Neural crest cell (in vitro differentiated cells): ENCODE results near the gene MLYCD. TPM values are rescaled to one million over a fixed set of nuclear protein-coding genes. Genes with fewer than 3 reads are reported as not detected.

Source experiments
- DNase-seq: peaks from one replicate; pipeline ENCODE4 v3.0.0; 2021; ENCODE audit warnings: low read depth, mixed read lengths, low spot score
- H3K27ac Mint-ChIP-seq: one replicate; pipeline ENCODE4 v1.8.0; 2021; ENCODE audit warnings: mild to moderate bottlenecking, mixed read lengths; ENCODE audit not compliant: unreplicated experiment
- H3K27me3 Mint-ChIP-seq: 2 replicates; pipeline ENCODE4 v1.8.0; 2021; ENCODE audit warnings: low read depth, mild to moderate bottlenecking, mixed read lengths
- H3K36me3 Mint-ChIP-seq: 2 replicates; pipeline ENCODE4 v1.8.0; 2021; ENCODE audit warnings: low read depth, mild to moderate bottlenecking, mixed read lengths
- H3K4me1 Mint-ChIP-seq: 2 replicates; pipeline ENCODE4 v1.8.0; 2021; ENCODE audit warnings: mixed read lengths
- H3K4me3 Mint-ChIP-seq: one replicate; pipeline ENCODE4 v1.8.0; 2021; ENCODE audit warnings: mild to moderate bottlenecking, mixed read lengths
- H3K9me3 Mint-ChIP-seq: 2 replicates; pipeline ENCODE4 v1.8.0; 2021; ENCODE audit warnings: mixed read lengths
- total RNA-seq: library from RNA; stranded (reverse); gene quantifications from 2 replicates; pipeline ENCODE4 v1.2.1, GENCODE V29; 2021
- TF ChIP-seq, protein P1 (sequence below): fragments of 200-600 bp; sonication (generic); conservative IDR thresholded peaks from 2 replicates; pipeline ENCODE4 v1.5.0; 2021; ENCODE audit warnings: antibody characterized with exemption, mild to moderate bottlenecking

MLYCD gene
- total RNA-seq, 1 donor from 2014 or later = 5.2 TPM

DNA sequence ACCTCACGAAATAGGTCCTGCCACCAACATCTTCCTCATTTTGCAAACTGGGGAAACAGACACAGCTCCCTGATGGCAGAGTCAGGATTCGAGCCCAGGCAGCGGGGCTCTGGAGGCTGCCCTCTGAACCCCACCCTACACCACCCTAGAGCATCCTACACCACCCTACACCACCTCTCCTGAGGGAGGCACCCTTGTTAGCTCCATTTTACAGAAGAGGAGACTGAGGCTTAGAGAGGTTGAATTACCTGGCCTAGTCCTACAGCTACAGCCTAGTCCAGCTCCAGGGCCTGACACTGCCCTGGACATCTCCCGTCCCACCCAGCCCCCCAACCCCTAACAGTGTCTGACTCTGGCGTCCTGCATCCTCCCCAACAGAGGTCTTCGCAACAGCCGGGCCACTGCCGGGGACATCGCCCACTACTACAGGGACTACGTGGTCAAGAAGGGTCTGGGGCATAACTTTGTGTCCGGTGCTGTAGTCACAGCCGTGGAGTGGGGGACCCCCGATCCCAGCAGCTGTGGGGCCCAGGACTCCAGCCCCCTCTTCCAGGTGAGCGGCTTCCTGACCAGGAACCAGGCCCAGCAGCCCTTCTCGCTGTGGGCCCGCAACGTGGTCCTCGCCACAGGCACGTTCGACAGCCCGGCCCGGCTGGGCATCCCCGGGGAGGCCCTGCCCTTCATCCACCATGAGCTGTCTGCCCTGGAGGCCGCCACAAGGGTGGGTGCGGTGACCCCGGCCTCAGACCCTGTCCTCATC is 65.9 kb downstream of the MLYCD start:
- peak overlapping the region; percentile 59 for H3K4me3 Mint-ChIP-seq
- no peaks in the 10 kb centered on the region for H3K4me1 Mint-ChIP-seq
- peaks cover 7% of the 10 kb centered on the region for H3K27me3 Mint-ChIP-seq
- H3K27ac Mint-ChIP-seq = no peak overlapping the region
- TF ChIP-seq, protein P1, sequence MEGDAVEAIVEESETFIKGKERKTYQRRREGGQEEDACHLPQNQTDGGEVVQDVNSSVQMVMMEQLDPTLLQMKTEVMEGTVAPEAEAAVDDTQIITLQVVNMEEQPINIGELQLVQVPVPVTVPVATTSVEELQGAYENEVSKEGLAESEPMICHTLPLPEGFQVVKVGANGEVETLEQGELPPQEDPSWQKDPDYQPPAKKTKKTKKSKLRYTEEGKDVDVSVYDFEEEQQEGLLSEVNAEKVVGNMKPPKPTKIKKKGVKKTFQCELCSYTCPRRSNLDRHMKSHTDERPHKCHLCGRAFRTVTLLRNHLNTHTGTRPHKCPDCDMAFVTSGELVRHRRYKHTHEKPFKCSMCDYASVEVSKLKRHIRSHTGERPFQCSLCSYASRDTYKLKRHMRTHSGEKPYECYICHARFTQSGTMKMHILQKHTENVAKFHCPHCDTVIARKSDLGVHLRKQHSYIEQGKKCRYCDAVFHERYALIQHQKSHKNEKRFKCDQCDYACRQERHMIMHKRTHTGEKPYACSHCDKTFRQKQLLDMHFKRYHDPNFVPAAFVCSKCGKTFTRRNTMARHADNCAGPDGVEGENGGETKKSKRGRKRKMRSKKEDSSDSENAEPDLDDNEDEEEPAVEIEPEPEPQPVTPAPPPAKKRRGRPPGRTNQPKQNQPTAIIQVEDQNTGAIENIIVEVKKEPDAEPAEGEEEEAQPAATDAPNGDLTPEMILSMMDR = no peak
- DNase-seq = no peak
- no peaks in the 10 kb centered on the region for H3K36me3 Mint-ChIP-seq
- no peaks in the 10 kb centered on the region for H3K9me3 Mint-ChIP-seq

DNA sequence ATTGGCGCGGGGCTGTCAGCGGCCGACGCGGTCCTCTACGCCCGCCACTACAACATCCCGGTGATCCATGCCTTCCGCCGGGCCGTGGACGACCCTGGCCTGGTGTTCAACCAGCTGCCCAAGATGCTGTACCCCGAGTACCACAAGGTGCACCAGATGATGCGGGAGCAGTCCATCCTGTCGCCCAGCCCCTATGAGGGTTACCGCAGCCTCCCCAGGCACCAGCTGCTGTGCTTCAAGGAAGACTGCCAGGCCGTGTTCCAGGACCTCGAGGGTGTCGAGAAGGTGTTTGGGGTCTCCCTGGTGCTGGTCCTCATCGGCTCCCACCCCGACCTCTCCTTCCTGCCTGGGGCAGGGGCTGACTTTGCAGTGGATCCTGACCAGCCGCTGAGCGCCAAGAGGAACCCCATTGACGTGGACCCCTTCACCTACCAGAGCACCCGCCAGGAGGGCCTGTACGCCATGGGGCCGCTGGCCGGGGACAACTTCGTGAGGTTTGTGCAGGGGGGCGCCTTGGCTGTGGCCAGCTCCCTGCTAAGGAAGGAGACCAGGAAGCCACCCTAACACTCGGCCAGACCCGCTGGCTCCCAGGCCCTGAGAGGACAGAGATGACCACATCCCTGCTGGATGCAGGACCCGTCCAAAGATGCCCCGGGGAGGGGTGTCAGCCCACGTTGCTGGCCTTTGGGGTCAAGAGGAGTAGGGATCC is 66.7 kb downstream of the MLYCD start:
- Mint-ChIP-seq H3K27ac (no peak overlapping the region), H3K4me3 (peak overlapping the region; percentile 27), H3K27me3 (peaks cover 11% of the 10 kb centered on the region), H3K4me1 (no peaks in the 10 kb centered on the region), H3K36me3 (no peaks in the 10 kb centered on the region), H3K9me3 (no peaks in the 10 kb centered on the region)
- DNase-seq = no peak
- TF ChIP-seq, protein P1 = no peak

DNA sequence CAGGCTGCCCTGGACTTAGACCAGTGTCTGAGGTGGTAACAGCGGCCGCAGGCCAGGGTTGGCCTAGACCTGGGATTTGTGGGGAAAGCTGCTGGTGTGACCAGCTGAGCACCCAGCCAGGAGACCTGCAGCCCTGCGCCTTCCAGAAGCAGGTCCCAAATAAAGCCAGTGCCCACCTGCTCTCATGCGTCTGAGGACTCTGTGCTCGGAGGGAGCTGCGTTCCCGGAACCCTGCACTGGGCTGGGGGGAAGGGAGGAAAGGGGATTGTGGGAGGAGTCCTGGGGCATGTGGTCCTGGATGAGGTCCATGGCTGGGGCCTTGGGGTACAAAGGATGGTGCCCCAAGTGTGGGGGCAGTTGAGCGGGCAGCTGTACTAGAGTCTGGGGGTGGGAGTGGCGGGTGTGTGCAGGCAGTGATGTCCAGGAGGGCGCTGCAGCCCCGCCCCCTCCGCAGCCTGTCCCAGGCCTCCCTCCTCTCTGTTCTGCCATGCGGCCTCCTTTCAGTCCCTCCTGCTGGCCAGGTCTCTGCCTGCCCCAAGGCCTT is 67.3 kb downstream of the MLYCD start:
- Mint-ChIP-seq H3K36me3 (no peaks in the 10 kb centered on the region), H3K27ac (no peak overlapping the region), H3K9me3 (no peaks in the 10 kb centered on the region), H3K27me3 (peaks cover 11% of the 10 kb centered on the region), H3K4me3 (peak overlapping the region; percentile 29), H3K4me1 (no peaks in the 10 kb centered on the region)
- TF ChIP-seq, protein P1 = no peak
- no peak for DNase-seq

DNA sequence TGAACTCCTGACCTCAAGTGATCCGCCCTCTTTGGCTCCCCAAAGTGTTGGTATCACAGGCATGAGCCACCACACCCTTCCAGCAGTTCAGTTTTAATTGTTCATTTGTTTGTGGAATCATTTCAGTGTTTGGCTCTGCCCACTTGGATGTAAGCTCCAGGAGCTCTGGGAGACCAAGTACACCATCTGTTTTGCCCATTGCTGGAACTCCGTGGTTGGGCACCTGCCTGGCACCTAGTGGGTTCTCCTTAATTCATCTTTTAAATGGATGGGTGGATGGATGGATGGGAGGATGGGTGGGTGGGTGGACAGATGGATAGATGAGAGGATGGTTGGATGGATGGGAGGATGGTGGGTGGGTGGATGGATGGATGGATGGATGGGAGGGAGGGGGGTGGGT is 68.2 kb downstream of the MLYCD start:
- H3K27me3 Mint-ChIP-seq = peaks cover 11% of the 10 kb centered on the region
- TF ChIP-seq, protein P1 = no peak
- no peak for DNase-seq
- peak overlapping the region; percentile 29 for H3K4me3 Mint-ChIP-seq
- H3K27ac Mint-ChIP-seq = no peak overlapping the region
- H3K4me1 Mint-ChIP-seq = no peaks in the 10 kb centered on the region
- H3K36me3 Mint-ChIP-seq = no peaks in the 10 kb centered on the region
- no peaks in the 10 kb centered on the region for H3K9me3 Mint-ChIP-seq

DNA sequence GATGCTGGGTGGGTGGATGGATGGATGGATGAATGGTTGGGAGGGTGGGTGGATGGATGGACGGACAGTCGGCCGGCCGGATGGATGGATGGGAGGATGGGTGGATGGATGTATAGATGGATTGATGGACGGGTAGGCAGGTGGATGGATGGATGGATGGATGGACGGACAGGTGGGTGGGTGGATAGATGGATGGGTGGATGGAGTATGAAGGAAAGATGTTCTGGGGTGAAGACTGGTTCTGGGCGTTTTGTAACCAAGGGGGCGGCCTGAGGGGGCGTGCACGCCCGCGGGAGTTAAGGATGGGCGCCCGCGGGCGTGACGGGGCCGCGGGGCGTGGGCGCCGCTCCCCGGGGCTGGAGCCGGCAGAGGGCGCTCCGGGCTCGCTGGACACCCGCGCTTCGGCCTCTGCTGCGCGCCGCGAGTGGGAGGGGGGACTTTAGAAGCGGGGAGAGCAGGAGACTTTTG is 69.0 kb downstream of the MLYCD start, which contains the start of gene NECAB2:
NECAB2 (plus strand) TSS at position 407 of the 468 bp plus-strand sequence. CDS start 405 bp downstream, outside the sequence.
- Mint-ChIP-seq H3K9me3 (no peaks in the 10 kb centered on the region), H3K27me3 (peaks cover 11% of the 10 kb centered on the region), H3K36me3 (no peaks in the 10 kb centered on the region), H3K27ac (peak within 1 kb of the TSS; percentile 13), H3K4me1 (no peaks in the 10 kb centered on the region), H3K4me3 (peak within 1 kb of the TSS; percentile 81)
- DNase-seq = peak; percentile 60
- TF ChIP-seq, protein P1 = peak; percentile 76
